Kidney (tissue), 14 donors: Measurements from ENCODE around the gene STK32B. TPM values are rescaled to one million over a fixed set of nuclear protein-coding genes. Genes with fewer than 3 reads are reported as not detected.

Experiments used
- DNase-seq, 5 donors: peaks; one replicate each; pipeline ENCODE4 v3.0.0-alpha.2; 2013 to 2020
- FAIRE-seq: peaks from 2 replicates; lab custom pipeline; 2012; peaks lifted over from hg19 to GRCh38; lab: Jason Lieb, UNC
- H3K27ac ChIP-seq, 2 donors: one replicate each; pipeline ENCODE4 v1.7.0; 2013; ENCODE audit warnings: low read depth in 2 of 2, low read length in 2 of 2, inconsistent platforms in 1 of 2
- H3K27me3 ChIP-seq: one replicate; pipeline ENCODE4 v1.7.1; 2013; ENCODE audit warnings: low read length, inconsistent platforms; ENCODE audit not compliant: control insufficient read depth, insufficient read depth
- H3K36me3 ChIP-seq, 3 donors: one replicate each; pipeline versions ENCODE4 v1.7.0 to v1.7.1; 2013; ENCODE audit warnings: low read length in 3 of 3, control low read depth in 1 of 3, inconsistent platforms in 1 of 3; ENCODE audit not compliant: insufficient read depth in 3 of 3, control insufficient read depth in 2 of 3
- H3K4me1 ChIP-seq, 3 donors: one replicate each; pipeline versions ENCODE4 v1.7.0 to v1.7.1; 2013; ENCODE audit warnings: low read length in 3 of 3, inconsistent platforms in 1 of 3, low read depth in 1 of 3; ENCODE audit not compliant: control insufficient read depth in 2 of 3, insufficient read depth in 2 of 3
- H3K4me3 ChIP-seq, 3 donors: one replicate each; pipeline versions ENCODE4 v1.7.0 to v1.8.1; 2013; ENCODE audit warnings: low read length in 3 of 3, control low read depth in 1 of 3, inconsistent platforms in 1 of 3
- H3K9ac ChIP-seq, 3 donors: one replicate each; pipeline versions ENCODE4 v1.7.0 to v1.7.1; 2013; ENCODE audit warnings: low read length in 3 of 3, control low read depth in 1 of 3, inconsistent platforms in 1 of 3
- H3K9me3 ChIP-seq, 3 donors: one replicate each; pipeline versions ENCODE4 v1.7.0 to v1.7.1; 2013; ENCODE audit warnings: low read length in 3 of 3, control low read depth in 1 of 3, inconsistent platforms in 1 of 3; ENCODE audit not compliant: control insufficient read depth in 2 of 3, insufficient read depth in 1 of 3
- CTCF ChIP-seq: IDR thresholded peaks from 3 replicates; pipeline ENCODE4 v1.5.1; 2012; ENCODE audit warnings: mild to moderate bottlenecking, moderate library complexity, borderline replicate concordance; ENCODE audit not compliant: insufficient read depth; ENCODE audit errors: extremely low read depth
- intact Hi-C: fragments of 100-400 bp; cut with DNase I; formaldehyde crosslinking; loops from one replicate; pipeline ENCODE4 v1.11.1; 2022
- polyA plus RNA-seq: library from polyadenylated mRNA; stranded (reverse); fragments of 350-450 nt; fragmentation: Illumina TruSeq; extraction: RNeasy Lipid Tissue Mini Kit (QIAGEN cat#74804); gene quantifications from one replicate; pipeline ENCODE4 v1.2.3, GENCODE V29; 2014; ENCODE audit warnings: low read depth, low replicate concordance; ENCODE audit not compliant: insufficient read depth
- total RNA-seq: library from RNA; stranded (reverse); fragmentation: NEBNext Ultra II Directional; extraction: Animal tissue kit (Norgen Biotek cat#: 25700); gene quantifications from one replicate; pipeline ENCODE4 v1.2.1, GENCODE V29; 2021
- donor health status: control.
- donor health status: control.
- donor health status: control.
- donor health status: control.
- donor health status: control.
- donor health status: DM: yes; HTN: yes; CAD: no.
- donor health status: Normal renal cell carcinoma (clear cell type).

The STK32B gene
- total and polyA plus RNA-seq, 2 donors from 2014 or later, result 18.1 to 18.2 TPM

- DNase-seq, result no peak
- H3K4me3 ChIP-seq, result no peak overlapping the region
- no peaks in the 10 kb centered on the region for H3K36me3 ChIP-seq
- H3K9me3 ChIP-seq, result peaks cover 0 to 4% (median 0%) of the 10 kb centered on the region in 3 donors
- no peak overlapping the region for H3K9ac ChIP-seq
- no peaks in the 10 kb centered on the region for H3K27me3 ChIP-seq
- H3K4me1 ChIP-seq, result no peaks in the 10 kb centered on the region
- no peak overlapping the region for H3K27ac ChIP-seq
- intact Hi-C loops, result no loop called here
- TF ChIP-seq CTCF, result no peak
- FAIRE-seq, result no peak
These were observed 166.1 kb downstream of the STK32B start for GRCh38 chr4:5217421-5217820.

- Histone ChIP-seq H3K4me3 (no peak overlapping the region), H3K36me3 (no peaks in the 10 kb centered on the region), H3K9ac (no peak overlapping the region), H3K9me3 (peaks cover 0 to 4% (median 0%) of the 10 kb centered on the region in 3 donors), H3K27me3 (no peaks in the 10 kb centered on the region), H3K27ac (no peak overlapping the region), H3K4me1 (no peaks in the 10 kb centered on the region)
- no peak for DNase-seq
- FAIRE-seq, result no peak
- intact Hi-C loops, result no loop called here
- TF ChIP-seq CTCF, result no peak
These were observed 167.2 kb downstream of the STK32B start for GRCh38 chr4:5218376-5219069.

GRCh38 chr4:5220028-5220427 lies 168.7 kb downstream of the STK32B start:
- no peak for FAIRE-seq
- Histone ChIP-seq H3K9ac (no peak overlapping the region), H3K4me3 (no peak overlapping the region), H3K36me3 (no peaks in the 10 kb centered on the region), H3K27ac (no peak overlapping the region), H3K27me3 (no peaks in the 10 kb centered on the region), H3K9me3 (peaks cover 0 to 4% (median 0%) of the 10 kb centered on the region in 3 donors), H3K4me1 (no peaks in the 10 kb centered on the region)
- intact Hi-C loops, result no loop called here
- DNase-seq, result peak in 2 of 5 donors; percentile 27 to 67
- no peak for TF ChIP-seq CTCF

- intact Hi-C loops, result no loop called here
- H3K36me3 ChIP-seq, result no peaks in the 10 kb centered on the region
- no peak overlapping the region for H3K9ac ChIP-seq
- H3K27ac ChIP-seq, result no peak overlapping the region
- H3K27me3 ChIP-seq, result no peaks in the 10 kb centered on the region
- H3K4me1 ChIP-seq, result no peaks in the 10 kb centered on the region
- TF ChIP-seq CTCF, result no peak
- peaks cover 0 to 4% (median 0%) of the 10 kb centered on the region in 3 donors for H3K9me3 ChIP-seq
- DNase-seq (no peak), FAIRE-seq (no peak)
- H3K4me3 ChIP-seq, result no peak overlapping the region
These were observed 170.8 kb downstream of the STK32B start for GRCh38 chr4:5222047-5222446.
